HCT116 (cell line): ENCODE measurements around the gene ARHGAP20. TPM values are rescaled to one million over a fixed set of nuclear protein-coding genes. Genes with fewer than 3 reads are reported as not detected.

ENCODE experiments used
- ATAC-seq: fragments of 200-7000 bp; cut with Tn5 transposase; 2 replicates; pipeline ENCODE4 v1.9.1; 2020; ENCODE audit warnings: mild to moderate bottlenecking, moderate library complexity
- BruUV-seq: library from RNA; stranded (reverse); fragments of 400-500 nt; replicated peaks from 2 replicates; lab custom pipeline; 2021; lab: Mats Ljungman, UMichigan
- CTCF ChIA-PET: fragments of 300-600 bp; sonication (Branson Sonifier 250); formaldehyde crosslinking; loops from one replicate; lab custom pipeline; 2021; ENCODE audit warnings: antibody characterized with exemption; lab: Charles Lee
- POLR2A ChIA-PET: fragments of 300-600, 350-600 bp; sonication (Branson Sonifier 250); formaldehyde crosslinking; loops from one replicate; lab custom pipeline; 2021; ENCODE audit warnings: antibody characterized with exemption; lab: Charles Lee
- RAD21 ChIA-PET, 2 experiments: fragments of 300-600 bp; sonication (Branson Sonifier 250); formaldehyde crosslinking; loops; one replicate each; lab custom pipeline; 2023; ENCODE audit warnings: low total read pairs in 2 of 2; ENCODE audit not compliant: uncharacterized antibody in 2 of 2, unreplicated experiment in 2 of 2, low non-redundant PET in 1 of 2; lab: Charles Lee
- DNase-seq: peaks from one replicate; pipeline ENCODE4 v3.0.0-alpha.2; 2010; ENCODE audit warnings: low read depth, low spot score
- H2AFZ ChIP-seq: fragments of 200-600 bp; shearing (Covaris generic), sonication (generic); 2 replicates; pipeline ENCODE4 v1.6.1; 2017; ENCODE audit warnings: low read depth, mixed run types, mixed read lengths, antibody characterized with exemption, low read length; ENCODE audit not compliant: poor library complexity, severe bottlenecking
- H3K27ac ChIP-seq: 2 replicates; pipeline ENCODE4 v1.5.1; 2012; ENCODE audit warnings: low read depth, low read length
- H3K27me3 ChIP-seq: fragments of 200-600 bp; sonication (generic); 2 replicates; pipeline ENCODE4 v1.6.1; 2016; ENCODE audit warnings: mixed run types, low read length, mixed read lengths; ENCODE audit not compliant: insufficient read depth
- H3K36me3 ChIP-seq, 2 experiments: fragments of 200-500 bp in 1 of 2; fragments of 200-600 bp in 1 of 2; sonication (Bioruptor generic) in 1 of 2; sonication (generic) in 1 of 2; 2 replicates each; pipeline versions ENCODE4 v1.5.1 to v1.6.1; 2014 to 2016; ENCODE audit warnings: low read length in 2 of 2, inconsistent platforms in 1 of 2, mixed read lengths in 1 of 2, mixed run types in 1 of 2; ENCODE audit not compliant: insufficient read depth in 2 of 2, control insufficient read depth in 1 of 2
- H3K4me1 ChIP-seq, 2 experiments: fragments of 200-600 bp in 1 of 2; sonication (generic) in 1 of 2; 2 replicates each; pipeline versions ENCODE4 v1.5.1 to v1.6.1; 2012 to 2017; ENCODE audit warnings: low read length in 2 of 2, inconsistent platforms in 1 of 2, mild to moderate bottlenecking in 1 of 2, mixed read lengths in 1 of 2, mixed run types in 1 of 2, moderate library complexity in 1 of 2; ENCODE audit not compliant: insufficient read depth in 2 of 2, control insufficient read depth in 1 of 2
- H3K4me2 ChIP-seq: fragments of 200-600 bp; sonication (generic); 2 replicates; pipeline ENCODE4 v1.6.1; 2017; ENCODE audit warnings: mixed run types, low read length, mixed read lengths
- H3K4me3 ChIP-seq, 2 experiments: fragments of 200-600 bp in 1 of 2; sonication (generic) in 1 of 2; replicated peaks in 1 of 2; 2 replicates each; pipeline ENCODE4 v1.5.1; 2011 to 2016; ENCODE audit warnings: low read length in 2 of 2, control low read depth in 1 of 2, low read depth in 1 of 2, mild to moderate bottlenecking in 1 of 2, mixed read lengths in 1 of 2, mixed run types in 1 of 2
- H3K79me2 ChIP-seq: fragments of 200-600 bp; sonication (generic); 2 replicates; pipeline ENCODE4 v1.6.1; 2017; ENCODE audit warnings: mild to moderate bottlenecking, mixed run types, low read length, moderate library complexity, mixed read lengths; ENCODE audit not compliant: insufficient read depth
- H3K9ac ChIP-seq: fragments of 200-600 bp; sonication (generic); 2 replicates; pipeline ENCODE4 v1.6.1; 2016; ENCODE audit warnings: low read length, mixed read lengths
- H3K9me2 ChIP-seq: fragments of 200-600 bp; sonication (generic), shearing (Covaris generic); 2 replicates; pipeline ENCODE4 v1.6.1; 2017; ENCODE audit warnings: mixed run types, mild to moderate bottlenecking, moderate library complexity; ENCODE audit not compliant: insufficient read depth
- H3K9me3 ChIP-seq, 2 experiments: fragments of 200-500 bp in 1 of 2; fragments of 200-600 bp in 1 of 2; sonication (Bioruptor generic) in 1 of 2; sonication (generic) in 1 of 2; 2 replicates each; pipeline ENCODE4 v1.6.1; 2014 to 2017; ENCODE audit warnings: low read length in 2 of 2, mixed read lengths in 2 of 2, inconsistent platforms in 1 of 2, low read depth in 1 of 2, mild to moderate bottlenecking in 1 of 2, mixed run types in 1 of 2, moderate library complexity in 1 of 2; ENCODE audit not compliant: control insufficient read depth in 1 of 2, insufficient read depth in 1 of 2
- H4K20me1 ChIP-seq: fragments of 200-600 bp; sonication (generic), shearing (Covaris generic); 2 replicates; pipeline ENCODE4 v1.6.1; 2017; ENCODE audit warnings: mixed run types, mild to moderate bottlenecking, moderate library complexity; ENCODE audit not compliant: insufficient read depth
- ATF3 ChIP-seq: IDR thresholded peaks from 2 replicates; pipeline ENCODE4 v1.6.1; 2012
- CBX3 ChIP-seq: IDR thresholded peaks from 2 replicates; pipeline ENCODE4 v1.6.1; 2012; ENCODE audit warnings: low read depth
- CEBPB ChIP-seq: IDR thresholded peaks from 2 replicates; pipeline ENCODE4 v1.6.1; 2012; ENCODE audit warnings: low read depth
- CTCF ChIP-seq, 3 experiments: fragments of 200-600 bp in 1 of 3; sonication (generic) in 1 of 3; IDR thresholded peaks in 2 of 3; conservative IDR thresholded peaks in 1 of 3; 2 replicates each; pipeline ENCODE4 v1.5.1; 2012 to 2017; ENCODE audit warnings: low read depth in 2 of 3, low read length in 2 of 3, antibody characterized with exemption in 1 of 3, borderline replicate concordance in 1 of 3, control low read depth in 1 of 3, mild to moderate bottlenecking in 1 of 3, mixed read lengths in 1 of 3, mixed run types in 1 of 3, moderate library complexity in 1 of 3; ENCODE audit not compliant: insufficient read depth in 1 of 3
- EGR1 ChIP-seq: IDR thresholded peaks from 2 replicates; pipeline ENCODE4 v1.6.1; 2012; ENCODE audit warnings: low read depth
- ELF1 ChIP-seq: IDR thresholded peaks from 2 replicates; pipeline ENCODE4 v1.6.1; 2012; ENCODE audit warnings: low read depth, borderline replicate concordance
- EZH2 ChIP-seq: fragments of 200-600 bp; sonication (generic); IDR thresholded peaks from 2 replicates; pipeline ENCODE4 v1.6.1; 2017; ENCODE audit warnings: antibody characterized with exemption, mixed run types
- EZH2phosphoT487 ChIP-seq: fragments of 200-600 bp; IDR thresholded peaks from 2 replicates; pipeline ENCODE4 v1.6.1; 2018; ENCODE audit warnings: antibody characterized with exemption, borderline replicate concordance
- FOSL1 ChIP-seq: IDR thresholded peaks from 2 replicates; pipeline ENCODE4 v1.6.1; 2012; ENCODE audit warnings: low read depth
- JUND ChIP-seq: IDR thresholded peaks from 2 replicates; pipeline ENCODE4 v1.6.1; 2012
- POLR2A ChIP-seq: IDR thresholded peaks from 2 replicates; pipeline ENCODE4 v1.7.0; 2011; ENCODE audit warnings: borderline replicate concordance; ENCODE audit not compliant: insufficient read depth, insufficient read length; ENCODE audit errors: extremely low read depth
- POLR2AphosphoS5 ChIP-seq: IDR thresholded peaks from 2 replicates; pipeline ENCODE4 v1.6.1; 2011; ENCODE audit warnings: mild to moderate bottlenecking, low read depth, low read length, moderate library complexity
- REST ChIP-seq: IDR thresholded peaks from 2 replicates; pipeline ENCODE4 v1.6.1; 2012; ENCODE audit warnings: low read depth
- SIN3A ChIP-seq: IDR thresholded peaks from 2 replicates; pipeline ENCODE4 v1.6.1; 2012; ENCODE audit warnings: low read depth
- SP1 ChIP-seq: IDR thresholded peaks from 2 replicates; pipeline ENCODE4 v1.6.1; 2012; ENCODE audit warnings: low read depth
- SRF ChIP-seq: IDR thresholded peaks from 2 replicates; pipeline ENCODE4 v1.6.1; 2012; ENCODE audit warnings: low read depth
- TCF7L2 ChIP-seq: IDR thresholded peaks from 2 replicates; pipeline ENCODE4 v1.7.0; 2011; ENCODE audit warnings: borderline replicate concordance, inconsistent platforms; ENCODE audit not compliant: insufficient read depth, insufficient read length; ENCODE audit errors: extremely low read depth
- YY1 ChIP-seq: IDR thresholded peaks from 2 replicates; pipeline ENCODE4 v1.6.1; 2011; ENCODE audit warnings: low read length, low read depth, moderate library complexity, mild to moderate bottlenecking; ENCODE audit not compliant: insufficient replicate concordance; ENCODE audit errors: extremely low read depth
- ZFX ChIP-seq: fragments of 450-650 bp; IDR thresholded peaks from 2 replicates; pipeline ENCODE4 v1.6.1; 2017
- ZNF274 ChIP-seq: fragments of 200-500 bp; sonication (Bioruptor generic); IDR thresholded peaks from 2 replicates; pipeline ENCODE4 v1.6.1; 2014; ENCODE audit warnings: mild to moderate bottlenecking, low read depth, low read length, inconsistent platforms
- intact Hi-C: fragments of 100-400 bp; cut with micrococcal nuclease; formaldehyde crosslinking; loops from 2 replicates; pipeline ENCODE4 v1.10.0; 2022
- total RNA-seq: library from RNA; stranded (reverse); gene quantifications from one replicate; pipeline ENCODE4 v1.2.1, GENCODE V29; 2021; ENCODE audit not compliant: unreplicated experiment

The ARHGAP20 gene
- total RNA-seq, 1 experiment from 2014 or later = not detected

GRCh38 chr11:110530900-110531741 is 181.1 kb downstream of the ARHGAP20 start:
- H2AFZ ChIP-seq = no peak overlapping the region
- no peaks in the 10 kb centered on the region for H4K20me1 ChIP-seq
- no peak overlapping the region for H3K4me2 ChIP-seq
- no peak for DNase-seq
- TF ChIP-seq CEBPB (no peak), ELF1 (no peak), SRF (no peak), ATF3 (no peak), SIN3A (no peak), SP1 (no peak), EZH2phosphoT487 (no peak), POLR2AphosphoS5 (no peak), YY1 (no peak), CBX3 (no peak), JUND (no peak), EZH2 (no peak), POLR2A (no peak), EGR1 (no peak), CTCF (IDR thresholded peaks at IDR 0.05 in 2 of 3, conservative IDR thresholded peaks at IDR 0.05 in 1 of 3; ENCODE audit: borderline replicate concordance in 1 of 3, insufficient read depth in 1 of 3, low read depth in 2 of 3, low read length in 2 of 3) (no peak), ZNF274 (no peak), REST (no peak), ZFX (no peak), TCF7L2 (no peak), FOSL1 (no peak)
- ChIA-PET POLR2A (no interaction called here), RAD21 (no interaction called here), CTCF (no interaction called here)
- intact Hi-C loops = no loop called here
- BruUV-seq = no TSS peak
- no peaks in the 10 kb centered on the region for H3K9me3 ChIP-seq
- no peaks in the 10 kb centered on the region for H3K9me2 ChIP-seq
- no peak for ATAC-seq
- H3K4me3 ChIP-seq = no peak overlapping the region
- H3K27me3 ChIP-seq = no peaks in the 10 kb centered on the region
- no peaks in the 10 kb centered on the region for H3K79me2 ChIP-seq
- no peak overlapping the region for H3K9ac ChIP-seq
- H3K36me3 ChIP-seq = no peaks in the 10 kb centered on the region
- no peaks in the 10 kb centered on the region for H3K4me1 ChIP-seq
- no peak overlapping the region for H3K27ac ChIP-seq
